Bronchial epithelial cell (primary cell): Measurements from ENCODE around the gene HDC. TPM values are rescaled to one million over a fixed set of nuclear protein-coding genes. Genes with fewer than 3 reads are reported as not detected.

Experiments used
- DNase-seq: peaks from one replicate; pipeline ENCODE4 v3.0.0-alpha.2; 2010; ENCODE audit warnings: low read depth
- FAIRE-seq: peaks from 2 replicates; lab custom pipeline; 2011; peaks lifted over from hg19 to GRCh38; lab: Jason Lieb, UNC
- H3K27me3 ChIP-seq: 2 replicates; pipeline ENCODE4 v1.5.1; 2011; ENCODE audit warnings: low read length; ENCODE audit not compliant: control insufficient read depth, insufficient read depth
- H3K36me3 ChIP-seq: 2 replicates; pipeline ENCODE4 v1.5.1; 2011; ENCODE audit warnings: low read length; ENCODE audit not compliant: control insufficient read depth, insufficient read depth
- H3K4me3 ChIP-seq: 2 replicates; pipeline ENCODE4 v1.5.1; 2011; ENCODE audit warnings: mild to moderate bottlenecking, low read depth, low read length, control low read depth
- CTCF ChIP-seq: IDR thresholded peaks from 2 replicates; pipeline ENCODE4 v1.5.1; 2011; ENCODE audit warnings: mild to moderate bottlenecking, moderate library complexity, low read length, control low read depth, inconsistent platforms; ENCODE audit not compliant: insufficient read depth, severe bottlenecking
- total RNA-seq: library from RNA; depleted of rRNA; stranded (reverse); fragments of >200 nt; gene quantifications from 2 replicates; pipeline ENCODE4 v1.2.1, GENCODE V29; 2014

Gene HDC
- total RNA-seq, 1 donor from 2014 or later, result not detected

GRCh38 chr15:50295966-50296365, 30.4 kb upstream of the HDC start:
- TF ChIP-seq CTCF, result no peak
- no peak for FAIRE-seq
- no peak for DNase-seq
- Histone ChIP-seq H3K4me3 (no peak overlapping the region), H3K27me3 (no peaks in the 10 kb centered on the region), H3K36me3 (no peaks in the 10 kb centered on the region)

- no peak for FAIRE-seq
- no peaks in the 10 kb centered on the region for H3K27me3 ChIP-seq
- no peak overlapping the region for H3K4me3 ChIP-seq
- TF ChIP-seq CTCF, result no peak
- no peak for DNase-seq
- H3K36me3 ChIP-seq, result no peaks in the 10 kb centered on the region
These were observed 24.2 kb upstream of the HDC start for GRCh38 chr15:50289749-50290148.

GRCh38 chr15:50287324-50288116, 22.0 kb upstream of the HDC start:
- no peak overlapping the region for H3K4me3 ChIP-seq
- no peaks in the 10 kb centered on the region for H3K27me3 ChIP-seq
- DNase-seq, result no peak
- TF ChIP-seq CTCF, result no peak
- no peaks in the 10 kb centered on the region for H3K36me3 ChIP-seq
- no peak for FAIRE-seq

GRCh38 chr15:50281427-50281826, 15.9 kb upstream of the HDC start:
- Histone ChIP-seq H3K36me3 (no peaks in the 10 kb centered on the region), H3K4me3 (no peak overlapping the region), H3K27me3 (no peaks in the 10 kb centered on the region)
- DNase-seq, result no peak
- FAIRE-seq, result no peak
- TF ChIP-seq CTCF, result no peak

GRCh38 chr15:50280271-50280670, 14.7 kb upstream of the HDC start:
- H3K4me3 ChIP-seq, result no peak overlapping the region
- FAIRE-seq (no peak), DNase-seq (peak; percentile 62)
- no peak for TF ChIP-seq CTCF
- no peaks in the 10 kb centered on the region for H3K27me3 ChIP-seq
- H3K36me3 ChIP-seq, result no peaks in the 10 kb centered on the region

- no peak overlapping the region for H3K4me3 ChIP-seq
- FAIRE-seq, result no peak
- no peak for DNase-seq
- TF ChIP-seq CTCF, result no peak
- no peaks in the 10 kb centered on the region for H3K27me3 ChIP-seq
- H3K36me3 ChIP-seq, result no peaks in the 10 kb centered on the region
These were observed 13.0 kb upstream of the HDC start for GRCh38 chr15:50278496-50278895.
